Measurements from ENCODE around the gene VAV1. TPM values are rescaled to one million over a fixed set of nuclear protein-coding genes. Genes with fewer than 3 reads are reported as not detected.

VAV1 gene, protein sequence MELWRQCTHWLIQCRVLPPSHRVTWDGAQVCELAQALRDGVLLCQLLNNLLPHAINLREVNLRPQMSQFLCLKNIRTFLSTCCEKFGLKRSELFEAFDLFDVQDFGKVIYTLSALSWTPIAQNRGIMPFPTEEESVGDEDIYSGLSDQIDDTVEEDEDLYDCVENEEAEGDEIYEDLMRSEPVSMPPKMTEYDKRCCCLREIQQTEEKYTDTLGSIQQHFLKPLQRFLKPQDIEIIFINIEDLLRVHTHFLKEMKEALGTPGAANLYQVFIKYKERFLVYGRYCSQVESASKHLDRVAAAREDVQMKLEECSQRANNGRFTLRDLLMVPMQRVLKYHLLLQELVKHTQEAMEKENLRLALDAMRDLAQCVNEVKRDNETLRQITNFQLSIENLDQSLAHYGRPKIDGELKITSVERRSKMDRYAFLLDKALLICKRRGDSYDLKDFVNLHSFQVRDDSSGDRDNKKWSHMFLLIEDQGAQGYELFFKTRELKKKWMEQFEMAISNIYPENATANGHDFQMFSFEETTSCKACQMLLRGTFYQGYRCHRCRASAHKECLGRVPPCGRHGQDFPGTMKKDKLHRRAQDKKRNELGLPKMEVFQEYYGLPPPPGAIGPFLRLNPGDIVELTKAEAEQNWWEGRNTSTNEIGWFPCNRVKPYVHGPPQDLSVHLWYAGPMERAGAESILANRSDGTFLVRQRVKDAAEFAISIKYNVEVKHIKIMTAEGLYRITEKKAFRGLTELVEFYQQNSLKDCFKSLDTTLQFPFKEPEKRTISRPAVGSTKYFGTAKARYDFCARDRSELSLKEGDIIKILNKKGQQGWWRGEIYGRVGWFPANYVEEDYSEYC
- not detected in 2 replicates for total RNA-seq
- long read RNA-seq = 0 reads

DNA sequence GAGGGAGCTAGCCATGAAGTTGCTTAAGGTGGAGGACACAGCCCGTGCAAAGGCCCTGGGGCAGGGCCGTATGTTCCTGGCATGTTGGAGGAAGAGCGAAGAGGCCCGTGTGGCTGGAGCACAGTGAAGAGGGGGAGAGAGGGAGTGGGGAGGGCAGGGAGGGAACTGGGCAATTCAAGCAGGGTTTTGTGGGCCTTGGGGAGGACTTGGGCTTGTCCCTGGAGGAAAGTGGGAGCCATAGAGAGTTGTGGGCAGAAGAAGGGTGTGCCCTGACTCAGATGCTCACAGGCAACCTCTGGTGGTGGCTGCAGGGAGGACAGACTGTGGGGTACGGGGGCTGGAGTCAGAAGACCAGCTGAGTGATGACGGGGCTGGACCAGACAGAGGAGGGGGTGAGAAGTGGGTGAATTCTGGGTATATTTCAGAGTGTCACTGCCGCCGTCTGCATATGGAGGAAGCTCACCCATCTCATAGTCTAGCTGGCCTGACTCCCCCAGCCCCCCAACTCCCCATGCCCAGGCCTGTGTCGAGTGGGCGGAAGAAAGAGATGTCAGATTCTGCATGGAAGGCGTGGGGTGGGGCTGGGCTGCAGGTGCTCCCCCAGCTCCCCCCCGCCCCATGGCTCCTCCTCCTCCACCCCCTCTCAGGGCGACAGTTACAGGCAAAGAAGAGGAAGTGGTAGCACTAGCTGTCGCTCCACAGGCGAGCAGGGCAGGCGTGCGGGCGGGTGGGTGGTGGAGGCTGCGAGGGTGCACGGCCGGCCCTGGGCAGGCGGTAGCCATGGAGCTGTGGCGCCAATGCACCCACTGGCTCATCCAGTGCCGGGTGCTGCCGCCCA lies at the start of gene VAV1:
Gene VAV1, plus strand, starts transcription at position 681 of the 838 bp plus-strand sequence. Its CDS starts 100 bp downstream, at position 781.
- Mint-ChIP-seq H3K4me3 (ENCODE audit: low read depth) (no peak within 1 kb of the TSS), H3K4me1 (ENCODE audit: low read depth) (peaks cover 2% of the 10 kb centered on the region), H3K27me3 (peaks cover 13% of the 10 kb centered on the region), H3K9me3 (ENCODE audit: low read depth) (peaks cover 4% of the 10 kb centered on the region), H3K27ac (no peak within 1 kb of the TSS), H3K36me3 (ENCODE audit: insufficient read depth) (no peaks in the 10 kb centered on the region)
- TF ChIP-seq, protein P1, sequence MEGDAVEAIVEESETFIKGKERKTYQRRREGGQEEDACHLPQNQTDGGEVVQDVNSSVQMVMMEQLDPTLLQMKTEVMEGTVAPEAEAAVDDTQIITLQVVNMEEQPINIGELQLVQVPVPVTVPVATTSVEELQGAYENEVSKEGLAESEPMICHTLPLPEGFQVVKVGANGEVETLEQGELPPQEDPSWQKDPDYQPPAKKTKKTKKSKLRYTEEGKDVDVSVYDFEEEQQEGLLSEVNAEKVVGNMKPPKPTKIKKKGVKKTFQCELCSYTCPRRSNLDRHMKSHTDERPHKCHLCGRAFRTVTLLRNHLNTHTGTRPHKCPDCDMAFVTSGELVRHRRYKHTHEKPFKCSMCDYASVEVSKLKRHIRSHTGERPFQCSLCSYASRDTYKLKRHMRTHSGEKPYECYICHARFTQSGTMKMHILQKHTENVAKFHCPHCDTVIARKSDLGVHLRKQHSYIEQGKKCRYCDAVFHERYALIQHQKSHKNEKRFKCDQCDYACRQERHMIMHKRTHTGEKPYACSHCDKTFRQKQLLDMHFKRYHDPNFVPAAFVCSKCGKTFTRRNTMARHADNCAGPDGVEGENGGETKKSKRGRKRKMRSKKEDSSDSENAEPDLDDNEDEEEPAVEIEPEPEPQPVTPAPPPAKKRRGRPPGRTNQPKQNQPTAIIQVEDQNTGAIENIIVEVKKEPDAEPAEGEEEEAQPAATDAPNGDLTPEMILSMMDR (IDR thresholded peaks at IDR 0.05; ENCODE audit: unreplicated experiment) = peak; percentile 18
- no peak for DNase-seq (ENCODE audit: low spot score, unreplicated experiment)

DNA sequence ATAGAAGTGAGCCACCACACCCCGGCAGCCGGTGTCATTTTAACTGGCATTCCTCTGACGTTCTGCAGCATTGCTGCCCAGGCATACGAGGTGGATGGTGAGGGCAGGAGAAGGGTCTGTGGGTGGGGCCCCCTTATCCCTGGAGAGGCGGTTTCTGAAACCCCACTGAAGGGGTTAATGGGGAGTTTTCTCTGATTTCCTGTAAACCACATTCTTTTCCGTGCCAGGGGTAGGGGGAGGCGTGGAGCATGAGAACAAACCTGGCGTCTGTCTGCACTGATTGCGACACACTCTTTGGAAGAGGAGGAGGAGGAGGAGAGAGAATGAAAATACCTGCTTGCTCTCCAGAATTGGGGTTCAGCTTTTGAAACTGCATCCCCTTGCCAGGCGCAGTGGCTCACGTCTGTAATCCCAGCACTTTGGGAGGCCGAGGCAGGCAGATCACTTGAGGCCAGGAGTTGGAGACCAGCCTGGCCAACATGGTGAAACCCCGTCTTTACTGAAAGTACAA lies 49.3 kb upstream of the VAV1 start:
- Mint-ChIP-seq H3K4me3 (ENCODE audit: low read depth) (no peak overlapping the region), H3K4me1 (ENCODE audit: low read depth) (peaks cover 20% of the 10 kb centered on the region), H3K27me3 (peaks cover 8% of the 10 kb centered on the region), H3K36me3 (ENCODE audit: insufficient read depth) (no peaks in the 10 kb centered on the region), H3K27ac (no peak overlapping the region), H3K9me3 (ENCODE audit: low read depth) (no peaks in the 10 kb centered on the region)
- TF ChIP-seq, protein P1 (IDR thresholded peaks at IDR 0.05; ENCODE audit: unreplicated experiment) = no peak
- DNase-seq (ENCODE audit: low spot score, unreplicated experiment) = no peak

DNA sequence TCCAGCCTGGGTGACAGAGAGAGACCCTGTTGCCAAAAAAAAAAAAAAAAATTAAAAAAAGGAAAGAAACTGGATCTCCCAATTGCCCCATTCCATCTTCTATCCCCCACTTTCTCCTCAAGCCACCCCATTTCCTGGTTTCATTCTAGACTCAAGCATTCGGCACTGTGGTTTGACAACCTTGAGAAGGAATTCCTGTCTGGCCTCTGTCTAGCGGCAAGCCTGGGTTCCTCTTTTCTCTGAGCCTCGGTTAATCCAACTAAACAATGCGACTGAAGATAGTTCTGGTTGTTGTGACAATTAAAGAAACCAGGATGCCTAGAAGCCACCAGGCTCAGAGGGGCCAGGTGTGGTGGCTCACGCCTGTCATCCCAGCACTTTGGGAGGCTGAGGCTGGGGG lies 48.8 kb upstream of the VAV1 start:
- Mint-ChIP-seq H3K36me3 (ENCODE audit: insufficient read depth) (no peaks in the 10 kb centered on the region), H3K9me3 (ENCODE audit: low read depth) (no peaks in the 10 kb centered on the region), H3K4me3 (ENCODE audit: low read depth) (no peak overlapping the region), H3K27me3 (peaks cover 8% of the 10 kb centered on the region), H3K4me1 (ENCODE audit: low read depth) (peaks cover 25% of the 10 kb centered on the region), H3K27ac (peak overlapping the region; percentile 49)
- DNase-seq (ENCODE audit: low spot score, unreplicated experiment) = no peak
- TF ChIP-seq, protein P1 (IDR thresholded peaks at IDR 0.05; ENCODE audit: unreplicated experiment) = no peak

DNA sequence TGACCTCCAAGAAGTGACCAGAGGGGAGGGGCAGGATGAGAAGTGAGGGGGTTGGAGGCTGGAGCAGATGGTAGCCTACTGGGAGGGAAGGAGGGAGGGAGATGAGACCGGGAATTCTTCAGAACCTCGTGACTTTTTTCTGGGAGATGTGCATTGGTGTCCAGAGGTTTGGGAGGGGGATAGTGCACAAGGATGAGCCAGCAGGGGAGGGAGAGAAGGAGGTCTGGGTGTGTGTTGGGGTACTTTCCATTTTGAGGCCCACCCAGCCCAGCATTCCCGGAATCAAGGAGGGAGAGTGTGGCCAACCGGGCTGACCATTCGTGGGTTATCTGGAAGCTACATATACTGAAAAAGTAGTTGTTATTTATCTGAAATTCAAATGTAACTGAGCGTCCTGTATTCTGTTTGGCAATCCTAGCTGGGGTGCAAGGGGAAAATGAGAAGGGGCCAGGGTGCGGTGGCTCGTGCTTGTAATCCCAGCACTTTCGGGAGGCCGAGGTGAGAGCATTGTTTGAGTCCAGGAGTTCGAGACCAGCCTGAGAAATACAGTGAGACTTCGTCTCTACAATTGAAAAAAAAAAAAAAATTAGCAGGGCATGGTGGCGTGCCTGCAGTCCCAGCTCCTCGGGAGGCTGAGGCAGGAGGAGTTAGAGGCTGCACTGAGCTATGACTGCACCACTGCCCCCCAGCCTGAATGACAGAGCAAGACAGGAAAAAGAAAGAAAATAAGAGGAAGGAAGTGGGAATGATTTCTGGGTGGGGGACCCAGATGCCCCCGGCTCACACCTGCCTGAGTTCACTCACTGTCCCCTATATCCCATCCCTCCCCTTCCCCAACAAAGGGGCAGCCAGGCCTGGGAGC lies 47.6 kb upstream of the VAV1 start:
- Mint-ChIP-seq H3K36me3 (ENCODE audit: insufficient read depth) (peaks cover 4% of the 10 kb centered on the region), H3K27ac (peak overlapping the region; percentile 86), H3K27me3 (peaks cover 3% of the 10 kb centered on the region), H3K4me3 (ENCODE audit: low read depth) (no peak overlapping the region), H3K4me1 (ENCODE audit: low read depth) (peaks cover 25% of the 10 kb centered on the region), H3K9me3 (ENCODE audit: low read depth) (no peaks in the 10 kb centered on the region)
- no peak for DNase-seq (ENCODE audit: low spot score, unreplicated experiment)
- TF ChIP-seq, protein P1 (IDR thresholded peaks at IDR 0.05; ENCODE audit: unreplicated experiment) = no peak

All from progenitor cell of endocrine pancreas (in vitro differentiated cells).